GM12872 (cell line): ENCODE results near the gene VAV2.

Experiments used
- TF ChIP-seq, protein P1 (sequence below): IDR thresholded peaks from 3 replicates; pipeline ENCODE4 v1.5.1; 2011; ENCODE audit warnings: low read depth, mild to moderate bottlenecking, low read length, moderate library complexity; ENCODE audit not compliant: insufficient read depth

Gene VAV2

DNA sequence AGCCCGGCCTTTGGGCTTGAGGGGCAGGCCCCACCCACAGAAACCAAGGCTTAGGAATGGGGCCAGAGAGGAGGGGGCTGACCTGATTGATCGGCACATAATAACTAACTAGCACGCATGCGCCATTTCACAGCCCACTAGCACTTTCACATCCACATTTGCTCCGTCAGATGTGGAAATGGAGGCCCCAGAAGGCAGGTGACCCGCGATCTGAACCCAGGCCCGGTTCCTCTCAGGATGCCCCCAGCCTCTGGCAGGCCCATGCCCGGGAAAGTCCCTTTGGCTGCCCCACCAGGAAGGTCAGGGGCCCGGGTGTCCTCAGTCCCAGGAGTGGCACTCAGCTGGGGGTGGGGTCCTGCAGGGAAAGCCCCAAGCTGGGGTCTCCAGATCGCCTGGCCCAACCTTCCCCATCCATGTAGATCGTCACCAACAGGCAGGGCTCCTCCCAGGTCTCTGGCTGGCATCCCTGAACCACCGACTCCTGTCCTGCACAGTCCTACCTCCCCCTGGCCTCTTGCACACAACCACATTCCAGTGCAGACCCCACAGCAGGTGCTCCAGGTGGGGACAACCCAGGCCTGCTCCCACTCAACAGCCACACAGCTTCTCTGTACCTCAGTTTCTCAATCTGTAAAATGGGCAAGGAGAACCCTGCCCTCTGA is 46.7 kb downstream of the VAV2 start:
- TF ChIP-seq, protein P1, sequence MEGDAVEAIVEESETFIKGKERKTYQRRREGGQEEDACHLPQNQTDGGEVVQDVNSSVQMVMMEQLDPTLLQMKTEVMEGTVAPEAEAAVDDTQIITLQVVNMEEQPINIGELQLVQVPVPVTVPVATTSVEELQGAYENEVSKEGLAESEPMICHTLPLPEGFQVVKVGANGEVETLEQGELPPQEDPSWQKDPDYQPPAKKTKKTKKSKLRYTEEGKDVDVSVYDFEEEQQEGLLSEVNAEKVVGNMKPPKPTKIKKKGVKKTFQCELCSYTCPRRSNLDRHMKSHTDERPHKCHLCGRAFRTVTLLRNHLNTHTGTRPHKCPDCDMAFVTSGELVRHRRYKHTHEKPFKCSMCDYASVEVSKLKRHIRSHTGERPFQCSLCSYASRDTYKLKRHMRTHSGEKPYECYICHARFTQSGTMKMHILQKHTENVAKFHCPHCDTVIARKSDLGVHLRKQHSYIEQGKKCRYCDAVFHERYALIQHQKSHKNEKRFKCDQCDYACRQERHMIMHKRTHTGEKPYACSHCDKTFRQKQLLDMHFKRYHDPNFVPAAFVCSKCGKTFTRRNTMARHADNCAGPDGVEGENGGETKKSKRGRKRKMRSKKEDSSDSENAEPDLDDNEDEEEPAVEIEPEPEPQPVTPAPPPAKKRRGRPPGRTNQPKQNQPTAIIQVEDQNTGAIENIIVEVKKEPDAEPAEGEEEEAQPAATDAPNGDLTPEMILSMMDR = no peak

DNA sequence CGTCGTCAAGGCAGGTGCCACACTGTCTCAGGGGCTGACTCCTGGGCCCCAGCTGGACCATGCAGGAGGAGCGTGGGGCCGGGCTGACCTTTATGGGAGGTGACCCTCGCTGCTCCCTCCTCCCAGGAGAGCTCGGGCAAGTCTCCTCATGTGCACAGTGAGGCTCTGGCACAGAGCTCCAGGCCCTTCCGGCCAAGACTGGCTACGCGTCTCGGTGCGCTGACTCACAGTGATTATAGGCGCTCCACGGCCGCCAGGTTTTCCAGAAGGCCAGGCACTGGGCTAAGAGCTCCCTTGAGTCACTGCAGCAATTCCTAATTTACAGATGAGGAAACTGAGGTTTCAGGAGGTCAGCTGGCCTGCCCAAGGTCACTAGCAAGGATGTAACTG is 47.4 kb downstream of the VAV2 start:
- TF ChIP-seq, protein P1 = no peak

DNA sequence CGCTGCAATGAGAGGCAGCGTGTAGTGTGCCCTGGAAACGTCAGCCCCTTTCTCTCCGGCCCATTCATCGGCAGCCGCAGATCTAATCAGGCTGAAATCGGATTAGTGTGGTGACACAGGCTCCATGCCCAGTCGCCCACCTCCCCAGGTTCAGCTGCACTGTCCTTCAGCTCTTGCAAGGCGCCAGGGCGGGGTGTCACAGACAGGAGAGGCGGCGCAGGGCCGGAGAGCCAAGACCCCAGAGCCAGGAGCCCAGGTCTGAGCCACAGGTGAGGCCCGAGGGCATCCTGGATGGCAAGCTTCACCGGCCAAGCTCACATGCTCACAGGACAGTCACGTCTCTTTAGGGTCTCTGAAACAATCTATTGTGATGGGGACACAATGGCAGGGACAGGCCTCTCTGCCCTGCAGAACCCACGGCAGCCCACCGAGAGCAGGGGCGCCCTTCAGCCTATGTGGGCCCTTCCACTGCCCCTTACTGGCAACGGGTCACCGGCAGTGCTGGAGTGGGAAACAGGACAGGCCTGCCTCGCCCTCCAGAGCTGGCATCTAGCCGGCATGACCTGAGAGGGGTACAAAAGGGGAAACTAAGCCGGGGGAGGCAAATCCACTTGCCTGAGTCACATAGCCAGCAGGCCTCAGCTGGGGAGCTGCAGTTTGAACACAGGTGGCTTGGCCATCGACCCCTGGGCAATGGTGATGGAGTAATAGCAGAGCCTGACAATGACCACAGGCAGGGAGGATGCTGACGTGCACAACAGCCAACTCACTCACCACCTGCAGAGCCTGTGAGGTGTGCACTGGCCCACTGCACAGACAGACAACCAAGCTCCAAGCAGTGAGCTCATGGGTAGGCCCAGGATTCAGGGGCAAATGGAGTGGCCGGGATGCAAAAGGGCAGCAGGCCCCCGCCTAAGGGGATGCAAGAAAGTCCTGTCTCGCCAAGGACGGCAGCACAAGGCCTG is 48.1 kb downstream of the VAV2 start:
- TF ChIP-seq, protein P1 = no peak

DNA sequence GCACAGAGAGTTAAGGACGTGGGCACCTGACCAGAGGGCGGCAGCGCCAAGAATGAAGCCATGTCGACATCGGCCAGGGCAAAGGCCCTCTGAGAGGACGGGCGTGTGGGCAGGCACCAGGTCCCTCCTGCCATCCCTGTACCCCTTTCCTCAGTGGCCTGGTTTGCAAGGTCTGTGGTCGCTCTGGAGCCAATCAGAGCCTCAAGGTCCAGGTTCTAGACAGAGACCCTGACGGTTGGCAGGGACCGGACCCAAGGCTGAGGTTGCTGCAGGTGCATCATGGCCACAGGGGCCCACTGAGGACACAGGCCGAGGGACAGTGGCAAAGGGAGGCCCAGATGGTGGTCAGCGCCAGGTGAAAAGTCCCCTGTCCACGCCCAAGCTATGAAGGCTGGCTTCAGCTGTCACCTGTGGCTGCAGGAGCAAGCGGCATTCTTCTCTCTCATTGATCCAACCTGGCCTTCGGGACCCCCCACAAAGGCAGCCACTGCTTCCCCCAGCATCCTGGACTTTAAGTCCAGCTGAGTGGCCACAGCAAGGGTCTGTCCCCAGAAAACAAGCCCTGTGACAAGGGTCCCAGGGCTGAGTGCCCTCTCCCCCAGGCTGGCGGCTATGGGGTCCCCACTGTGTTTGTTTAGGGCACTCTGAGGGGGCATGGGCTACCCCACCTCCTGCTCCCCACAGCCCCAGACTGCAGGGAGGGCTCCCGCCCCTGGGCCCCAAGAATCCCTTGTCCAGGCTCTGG is 48.9 kb downstream of the VAV2 start:
- TF ChIP-seq, protein P1 = no peak

DNA sequence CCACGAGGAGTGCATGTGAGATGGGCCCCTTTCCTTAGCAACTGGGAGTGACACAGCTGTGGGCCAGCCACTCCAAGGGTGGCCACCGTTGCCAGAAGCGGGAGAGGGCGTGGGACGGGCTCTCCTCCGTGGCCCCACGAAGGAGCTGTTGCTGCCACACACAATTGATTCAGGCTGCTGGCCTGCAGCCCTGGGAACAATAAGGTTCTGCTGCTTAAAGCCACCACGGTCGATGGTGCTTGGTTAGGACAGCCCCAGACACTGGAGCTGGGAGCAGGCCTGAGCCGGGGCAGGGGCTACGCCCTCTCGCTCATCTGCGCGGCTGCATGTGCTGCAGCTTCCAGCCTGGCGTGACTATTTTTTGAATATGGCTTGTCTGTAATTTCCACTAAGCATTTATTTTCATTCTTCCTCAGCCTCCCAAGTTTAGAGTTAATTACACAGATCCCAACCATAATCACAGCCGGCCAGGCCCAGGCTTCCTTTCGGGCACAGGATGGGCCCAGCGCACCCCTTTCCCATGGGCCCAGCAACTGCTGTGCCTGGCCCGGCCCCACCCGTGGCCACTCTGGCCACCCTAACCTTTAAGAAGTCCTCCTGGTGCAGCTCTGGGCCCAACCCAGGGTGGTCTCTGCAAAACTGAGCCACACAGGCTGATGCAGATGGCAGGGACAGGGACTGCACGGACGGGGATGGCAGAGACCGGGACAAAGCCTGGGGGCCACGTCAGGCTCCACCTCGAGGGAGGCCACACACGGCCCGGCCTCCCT is 49.7 kb downstream of the VAV2 start:
- TF ChIP-seq, protein P1 = no peak

DNA sequence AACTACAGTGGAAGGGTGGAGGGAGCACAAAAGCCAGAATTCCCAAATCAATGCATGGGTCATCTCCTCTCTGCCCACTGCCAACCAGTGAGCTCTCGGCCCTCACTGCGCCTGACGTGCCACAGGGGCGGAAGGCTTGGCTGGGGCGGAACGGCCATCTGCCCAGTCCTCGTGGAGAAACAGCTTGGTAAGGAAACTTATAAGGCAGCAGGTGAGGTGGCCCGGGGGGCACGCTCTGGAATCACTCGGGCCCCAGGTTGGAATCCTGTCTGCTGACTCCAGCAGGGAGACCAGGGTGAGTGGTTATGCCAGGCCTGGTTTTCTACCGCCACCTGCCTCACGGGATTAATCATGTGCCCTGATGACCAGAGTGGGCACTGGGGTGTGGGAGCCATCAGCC is 52.3 kb downstream of the VAV2 start:
- TF ChIP-seq, protein P1 = no peak
